Measurements from ENCODE around the gene PUSL1.

Gene PUSL1

GRCh38 chr1:1359308-1359663 lies 50.9 kb downstream of the PUSL1 start:
- Histone ChIP-seq H2AFZ (ENCODE audit: low read depth, low read length) (no peak overlapping the region), H3K9me3 (ENCODE audit: control insufficient read depth, low read length) (no peaks in the 10 kb centered on the region), H3K9ac (ENCODE audit: low read length) (peak overlapping the region; percentile 97), H3K14ac (ENCODE audit: low read length in 2 of 2) (peak overlapping the region in 1 of 2 experiments; percentile 82), H3K4me3 (ENCODE audit: insufficient read depth in 1 of 2, low read depth in 1 of 2, low read length in 2 of 2) (peak overlapping the region in 1 of 2 experiments; percentile 93), H2BK15ac (ENCODE audit: low read depth, poor library complexity, severe bottlenecking) (peak overlapping the region; percentile 100), H2BK5ac (ENCODE audit: low read depth, low read length, poor library complexity, severe bottlenecking) (peak overlapping the region; percentile 92), H3K27me3 (ENCODE audit: control insufficient read depth in 1 of 2, insufficient read depth in 1 of 2, low read length in 2 of 2) (no peaks in the 10 kb centered on the region), H2AK5ac (ENCODE audit: low read length, severe bottlenecking) (peak overlapping the region; percentile 55), H3K79me1 (replicated peaks; ENCODE audit: low read length, poor library complexity, severe bottlenecking) (no peaks in the 10 kb centered on the region), H3K4ac (ENCODE audit: low read depth in 1 of 2, low read length in 2 of 2) (peak overlapping the region; percentile 93 to 100), H3K4me2 (ENCODE audit: low read length, poor library complexity, severe bottlenecking) (peak overlapping the region; percentile 48), H3K27ac (ENCODE audit: low read length, poor library complexity, severe bottlenecking) (peak overlapping the region; percentile 98), H3K4me1 (ENCODE audit: control insufficient read depth, insufficient read depth, low read depth, low read length) (peaks cover 63% of the 10 kb centered on the region), H3K23ac (ENCODE audit: low read length in 2 of 2) (peak overlapping the region in 1 of 2 experiments; percentile 67), H2BK12ac (ENCODE audit: low read length in 2 of 2) (peak overlapping the region; percentile 92 to 100), H2BK120ac (ENCODE audit: low read depth, low read length) (peak overlapping the region; percentile 100), H3K18ac (ENCODE audit: low read depth in 1 of 2, low read length in 2 of 2) (peak overlapping the region; percentile 99), H4K8ac (ENCODE audit: low read length) (peak overlapping the region; percentile 99), H3K36me3 (ENCODE audit: control insufficient read depth in 1 of 2, insufficient read depth in 2 of 2, low read depth in 1 of 2, low read length in 2 of 2) (peaks cover 5 to 18% of the 10 kb centered on the region in 2 experiments), H4K91ac (ENCODE audit: low read length) (peak overlapping the region; percentile 100)
- peak; percentile 84 for DNase-seq
- WGBS = 36% methylated on average over 6 of the region's 6 CpGs

DNA sequence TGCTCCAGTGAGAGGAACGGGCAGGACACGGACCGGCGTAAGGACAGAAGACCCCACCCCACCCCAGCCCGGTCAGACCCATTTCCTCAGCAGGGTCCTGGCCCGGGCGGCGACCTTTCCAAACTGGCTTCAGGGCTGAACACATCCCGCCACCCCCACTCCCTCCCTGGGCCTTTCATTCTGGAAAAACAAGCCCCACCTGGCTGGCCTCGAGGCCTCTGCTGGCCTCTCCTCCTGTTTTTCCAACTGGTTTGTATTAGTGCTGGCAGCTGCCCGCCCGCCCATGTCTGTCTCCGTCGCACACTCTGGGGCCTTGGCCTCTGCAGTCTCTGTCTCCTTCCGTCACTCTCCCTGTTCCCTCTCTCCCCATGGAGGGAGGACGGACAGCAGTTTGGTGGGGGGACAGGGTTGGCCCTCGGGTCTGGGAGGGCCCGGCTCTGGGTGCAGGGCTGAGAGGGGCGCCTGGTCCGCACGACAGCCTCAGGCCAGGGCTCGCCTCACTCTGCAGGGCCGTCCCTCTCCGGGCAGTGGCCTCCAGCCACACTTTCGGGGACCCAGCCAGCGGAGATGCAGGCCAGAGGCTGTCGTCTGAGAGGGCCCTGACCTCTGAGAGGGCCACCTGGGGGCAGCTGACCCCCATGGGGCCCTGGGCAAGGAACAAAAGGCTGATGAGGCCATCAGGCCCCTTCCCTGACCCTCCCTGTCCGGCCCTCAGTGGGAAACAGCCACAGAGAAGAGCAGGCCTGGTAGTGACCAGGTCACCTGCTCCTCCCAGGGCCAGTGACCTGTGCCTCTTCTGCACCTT lies 51.5 kb downstream of the PUSL1 start:
- H3K79me1 ChIP-seq (replicated peaks; ENCODE audit: low read length, poor library complexity, severe bottlenecking) = no peaks in the 10 kb centered on the region
- peak overlapping the region; percentile 93 to 100 for H3K4ac ChIP-seq (ENCODE audit: low read depth in 1 of 2, low read length in 2 of 2)
- H3K9ac ChIP-seq (ENCODE audit: low read length) = peak overlapping the region; percentile 97
- peak overlapping the region; percentile 41 for H3K4me2 ChIP-seq (ENCODE audit: low read length, poor library complexity, severe bottlenecking)
- DNase-seq = peak; percentile 67
- H2AFZ ChIP-seq (ENCODE audit: low read depth, low read length) = no peak overlapping the region
- H3K4me1 ChIP-seq (ENCODE audit: control insufficient read depth, insufficient read depth, low read depth, low read length) = peaks cover 57% of the 10 kb centered on the region
- H2AK5ac ChIP-seq (ENCODE audit: low read length, severe bottlenecking) = peak overlapping the region; percentile 99
- H3K27me3 ChIP-seq (ENCODE audit: control insufficient read depth in 1 of 2, insufficient read depth in 1 of 2, low read length in 2 of 2) = no peaks in the 10 kb centered on the region
- peak overlapping the region; percentile 99 for H4K8ac ChIP-seq (ENCODE audit: low read length)
- peaks cover 0 to 12% of the 10 kb centered on the region in 2 experiments for H3K36me3 ChIP-seq (ENCODE audit: control insufficient read depth in 1 of 2, insufficient read depth in 2 of 2, low read depth in 1 of 2, low read length in 2 of 2)
- H3K14ac ChIP-seq (ENCODE audit: low read length in 2 of 2) = peak overlapping the region; percentile 47 to 76
- H2BK5ac ChIP-seq (ENCODE audit: low read depth, low read length, poor library complexity, severe bottlenecking) = peak overlapping the region; percentile 92
- H3K23ac ChIP-seq (ENCODE audit: low read length in 2 of 2) = peak overlapping the region in 1 of 2 experiments; percentile 67
- peak overlapping the region; percentile 98 for H3K27ac ChIP-seq (ENCODE audit: low read length, poor library complexity, severe bottlenecking)
- 52% methylated on average over 25 of the region's 28 CpGs for WGBS
- H3K4me3 ChIP-seq (ENCODE audit: insufficient read depth in 1 of 2, low read depth in 1 of 2, low read length in 2 of 2) = peak overlapping the region in 1 of 2 experiments; percentile 93
- H3K9me3 ChIP-seq (ENCODE audit: control insufficient read depth, low read length) = no peaks in the 10 kb centered on the region
- H2BK15ac ChIP-seq (ENCODE audit: low read depth, poor library complexity, severe bottlenecking) = peak overlapping the region; percentile 100
- H3K18ac ChIP-seq (ENCODE audit: low read depth in 1 of 2, low read length in 2 of 2) = peak overlapping the region; percentile 95 to 99
- H2BK12ac ChIP-seq (ENCODE audit: low read length in 2 of 2) = peak overlapping the region; percentile 92 to 100
- peak overlapping the region; percentile 100 for H4K91ac ChIP-seq (ENCODE audit: low read length)
- peak overlapping the region; percentile 100 for H2BK120ac ChIP-seq (ENCODE audit: low read depth, low read length)

DNA sequence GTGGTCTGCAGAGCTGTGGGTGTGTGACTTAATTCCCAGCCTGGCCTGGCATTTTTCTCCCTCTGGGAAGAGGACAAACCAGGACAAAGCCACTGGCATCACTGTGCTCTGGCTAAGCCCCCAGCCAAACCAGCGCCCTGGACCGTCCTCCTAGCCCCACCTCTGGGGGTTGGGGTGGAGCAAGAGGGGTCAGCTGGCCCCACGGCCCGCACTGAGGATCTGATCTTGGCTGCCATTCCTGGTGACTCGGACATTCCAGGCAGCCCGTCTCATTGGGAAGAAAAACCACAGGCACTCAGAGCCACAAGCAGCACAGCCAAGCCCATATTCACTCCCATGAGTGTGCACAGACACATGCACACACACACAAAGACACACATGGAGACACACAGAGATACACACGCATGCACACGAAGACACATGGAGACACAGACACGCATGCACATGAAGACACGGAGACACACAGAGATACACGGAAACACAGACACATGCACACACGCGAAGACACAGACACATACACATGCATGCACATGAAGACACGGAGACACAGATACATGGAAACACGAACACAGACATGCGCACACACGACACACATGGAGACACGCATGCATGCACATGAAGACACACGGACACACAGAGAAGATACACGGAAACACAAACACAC lies 52.2 kb downstream of the PUSL1 start:
- peak overlapping the region; percentile 100 for H2BK120ac ChIP-seq (ENCODE audit: low read depth, low read length)
- no peaks in the 10 kb centered on the region for H3K79me1 ChIP-seq (replicated peaks; ENCODE audit: low read length, poor library complexity, severe bottlenecking)
- peak overlapping the region; percentile 69 for H4K8ac ChIP-seq (ENCODE audit: low read length)
- H3K4me1 ChIP-seq (ENCODE audit: control insufficient read depth, insufficient read depth, low read depth, low read length) = peaks cover 50% of the 10 kb centered on the region
- H3K27ac ChIP-seq (ENCODE audit: low read length, poor library complexity, severe bottlenecking) = peak overlapping the region; percentile 98
- peak overlapping the region; percentile 95 to 99 for H3K18ac ChIP-seq (ENCODE audit: low read depth in 1 of 2, low read length in 2 of 2)
- peak overlapping the region; percentile 99 for H4K91ac ChIP-seq (ENCODE audit: low read length)
- H3K23ac ChIP-seq (ENCODE audit: low read length in 2 of 2) = no peak overlapping the region
- no peak overlapping the region for H2AFZ ChIP-seq (ENCODE audit: low read depth, low read length)
- H3K36me3 ChIP-seq (ENCODE audit: control insufficient read depth in 1 of 2, insufficient read depth in 2 of 2, low read depth in 1 of 2, low read length in 2 of 2) = peaks cover 0 to 4% of the 10 kb centered on the region in 2 experiments
- peak overlapping the region; percentile 100 for H2BK15ac ChIP-seq (ENCODE audit: low read depth, poor library complexity, severe bottlenecking)
- H3K27me3 ChIP-seq (ENCODE audit: control insufficient read depth in 1 of 2, insufficient read depth in 1 of 2, low read length in 2 of 2) = no peaks in the 10 kb centered on the region
- DNase-seq = peak; percentile 94
- WGBS = 54% methylated on average over 20 of the region's 20 CpGs
- peak overlapping the region in 1 of 2 experiments; percentile 64 for H3K14ac ChIP-seq (ENCODE audit: low read length in 2 of 2)
- peak overlapping the region; percentile 5 to 61 for H3K4ac ChIP-seq (ENCODE audit: low read depth in 1 of 2, low read length in 2 of 2)
- H2BK12ac ChIP-seq (ENCODE audit: low read length in 2 of 2) = peak overlapping the region; percentile 92 to 100
- H3K4me3 ChIP-seq (ENCODE audit: insufficient read depth in 1 of 2, low read depth in 1 of 2, low read length in 2 of 2) = peak overlapping the region in 1 of 2 experiments; percentile 62
- peak overlapping the region; percentile 39 for H3K4me2 ChIP-seq (ENCODE audit: low read length, poor library complexity, severe bottlenecking)
- H2BK5ac ChIP-seq (ENCODE audit: low read depth, low read length, poor library complexity, severe bottlenecking) = peak overlapping the region; percentile 92
- peak overlapping the region; percentile 97 for H3K9ac ChIP-seq (ENCODE audit: low read length)
- H3K9me3 ChIP-seq (ENCODE audit: control insufficient read depth, low read length) = no peaks in the 10 kb centered on the region
- H2AK5ac ChIP-seq (ENCODE audit: low read length, severe bottlenecking) = peak overlapping the region; percentile 89

Measured in mesenchymal stem cell (in vitro differentiated cells and primary cell).